ENCODE measurements around the gene CTNND1.
"Not testable (repeated sequence)": the region's sequence is repeated elsewhere in the genome, so short reads cannot be mapped to it uniquely, and the experiment has no call there.

Gene CTNND1, protein sequence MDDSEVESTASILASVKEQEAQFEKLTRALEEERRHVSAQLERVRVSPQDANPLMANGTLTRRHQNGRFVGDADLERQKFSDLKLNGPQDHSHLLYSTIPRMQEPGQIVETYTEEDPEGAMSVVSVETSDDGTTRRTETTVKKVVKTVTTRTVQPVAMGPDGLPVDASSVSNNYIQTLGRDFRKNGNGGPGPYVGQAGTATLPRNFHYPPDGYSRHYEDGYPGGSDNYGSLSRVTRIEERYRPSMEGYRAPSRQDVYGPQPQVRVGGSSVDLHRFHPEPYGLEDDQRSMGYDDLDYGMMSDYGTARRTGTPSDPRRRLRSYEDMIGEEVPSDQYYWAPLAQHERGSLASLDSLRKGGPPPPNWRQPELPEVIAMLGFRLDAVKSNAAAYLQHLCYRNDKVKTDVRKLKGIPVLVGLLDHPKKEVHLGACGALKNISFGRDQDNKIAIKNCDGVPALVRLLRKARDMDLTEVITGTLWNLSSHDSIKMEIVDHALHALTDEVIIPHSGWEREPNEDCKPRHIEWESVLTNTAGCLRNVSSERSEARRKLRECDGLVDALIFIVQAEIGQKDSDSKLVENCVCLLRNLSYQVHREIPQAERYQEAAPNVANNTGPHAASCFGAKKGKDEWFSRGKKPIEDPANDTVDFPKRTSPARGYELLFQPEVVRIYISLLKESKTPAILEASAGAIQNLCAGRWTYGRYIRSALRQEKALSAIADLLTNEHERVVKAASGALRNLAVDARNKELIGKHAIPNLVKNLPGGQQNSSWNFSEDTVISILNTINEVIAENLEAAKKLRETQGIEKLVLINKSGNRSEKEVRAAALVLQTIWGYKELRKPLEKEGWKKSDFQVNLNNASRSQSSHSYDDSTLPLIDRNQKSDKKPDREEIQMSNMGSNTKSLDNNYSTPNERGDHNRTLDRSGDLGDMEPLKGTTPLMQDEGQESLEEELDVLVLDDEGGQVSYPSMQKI

DNA sequence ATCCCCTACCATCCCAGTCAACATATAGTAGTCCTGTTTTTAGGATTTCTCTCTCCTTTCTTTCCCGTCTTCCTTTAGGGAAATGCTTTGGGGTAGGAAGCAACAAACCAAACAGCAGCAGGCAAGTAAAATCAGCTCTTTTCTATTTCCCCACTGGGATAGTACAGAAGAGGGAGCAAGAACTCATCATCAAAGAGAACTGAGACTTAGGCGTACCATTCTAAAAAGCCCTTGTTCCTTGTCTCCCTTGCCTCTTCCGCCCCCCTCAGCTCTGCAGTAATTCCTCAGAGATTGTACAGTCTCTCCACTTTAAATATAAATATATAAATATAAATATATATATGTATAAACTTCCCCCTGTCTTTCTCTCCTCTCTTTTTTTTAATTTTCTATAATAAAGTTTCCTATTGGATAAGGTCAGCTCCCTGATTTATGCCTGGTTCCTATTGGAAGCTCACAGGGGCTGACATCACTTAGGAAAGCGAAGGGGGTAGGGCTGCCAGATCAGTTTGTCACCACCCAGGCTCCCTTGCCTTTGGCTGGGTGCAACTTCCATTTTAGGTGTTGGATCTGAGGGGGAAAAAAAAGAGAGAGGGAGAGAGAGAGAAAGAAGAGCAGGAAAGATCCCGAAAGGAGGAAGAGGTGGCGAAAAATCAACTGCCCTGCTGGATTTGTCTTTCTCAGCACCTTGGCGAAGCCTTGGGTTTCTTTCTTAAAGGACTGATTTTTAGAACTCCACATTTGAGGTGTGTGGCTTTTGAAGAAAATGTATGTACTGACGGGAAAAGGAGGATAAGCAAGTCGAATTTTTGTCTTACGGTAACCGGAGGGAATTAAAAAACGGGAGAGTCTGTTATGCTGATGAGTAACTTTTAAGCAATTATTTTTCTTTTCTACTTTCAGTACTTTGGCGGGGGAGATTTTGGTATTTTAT is at the start of gene CTNND1:
CTNND1 (plus strand) TSS at position 502 of the 934 bp plus-strand sequence. CDS start 29,677 bp downstream, outside the sequence.
- DNase-seq (ENCODE audit: low read depth in 2 of 2): no peak

DNA sequence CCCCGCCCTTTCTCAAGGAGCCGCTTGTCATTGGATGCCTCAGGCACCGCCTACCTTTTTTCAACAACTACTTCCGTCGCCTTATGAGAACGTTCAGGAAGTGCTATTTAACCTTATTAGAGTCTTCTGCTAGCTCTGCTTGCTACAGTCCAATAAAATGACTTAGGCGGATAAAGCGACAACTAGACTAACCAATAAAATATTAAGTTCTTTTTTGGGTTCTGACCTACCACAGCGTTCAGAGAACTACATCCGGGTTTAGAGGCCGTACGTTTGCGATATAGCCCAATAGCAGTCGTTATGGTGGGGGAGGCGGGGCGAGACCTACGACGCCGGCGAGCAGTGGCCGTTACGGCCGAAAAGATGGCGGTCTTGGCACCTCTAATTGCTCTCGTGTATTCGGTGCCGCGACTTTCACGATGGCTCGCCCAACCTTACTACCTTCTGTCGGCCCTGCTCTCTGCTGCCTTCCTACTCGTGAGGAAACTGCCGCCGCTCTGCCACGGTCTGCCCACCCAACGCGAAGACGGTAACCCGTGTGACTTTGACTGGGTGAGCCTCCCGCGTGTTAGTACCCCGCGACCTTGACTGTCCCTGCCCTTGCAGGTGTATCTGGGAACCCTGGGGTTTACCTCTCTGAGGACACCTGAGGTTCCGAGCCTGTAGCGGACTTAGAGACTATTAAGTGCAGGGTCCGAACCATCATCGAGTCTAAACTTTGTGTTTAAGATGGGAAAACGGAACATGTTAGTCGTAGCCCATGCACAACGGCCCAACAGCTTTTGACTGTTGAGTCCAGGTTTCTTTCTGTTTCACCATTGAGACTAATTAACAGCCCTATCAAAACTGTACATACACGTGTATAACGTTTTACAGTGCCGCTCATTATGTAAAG is 49.1 kb upstream of the CTNND1 start, which contains the start of gene TMX2:
TMX2 (plus strand) TSS at position 338 of the 895 bp plus-strand sequence; CDS start at position 364, 26 bp downstream.
- DNase-seq (ENCODE audit: low read depth in 2 of 2): peak; percentile 80 to 85

DNA sequence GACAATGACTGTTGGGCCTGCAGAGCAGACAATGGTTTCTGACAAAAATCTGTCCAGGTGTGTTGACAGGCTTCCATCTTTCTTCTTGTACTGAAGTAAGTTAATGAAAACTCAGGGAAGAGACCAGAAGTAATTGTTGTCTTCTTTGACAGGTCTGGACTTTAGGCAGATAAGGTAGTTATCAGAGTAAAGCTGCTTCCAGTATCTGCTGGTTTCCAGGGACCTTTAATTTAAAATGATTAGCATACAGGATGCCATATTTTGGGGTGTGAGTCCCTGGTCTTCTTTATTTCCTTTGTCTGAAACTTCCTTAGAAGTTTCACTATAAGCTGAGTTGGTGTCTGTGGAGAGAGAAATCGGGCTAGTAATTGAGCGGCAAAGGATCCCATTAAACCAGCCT is 47.8 kb upstream of the CTNND1 start:
- no peak for DNase-seq (ENCODE audit: low read depth in 2 of 2)

DNA sequence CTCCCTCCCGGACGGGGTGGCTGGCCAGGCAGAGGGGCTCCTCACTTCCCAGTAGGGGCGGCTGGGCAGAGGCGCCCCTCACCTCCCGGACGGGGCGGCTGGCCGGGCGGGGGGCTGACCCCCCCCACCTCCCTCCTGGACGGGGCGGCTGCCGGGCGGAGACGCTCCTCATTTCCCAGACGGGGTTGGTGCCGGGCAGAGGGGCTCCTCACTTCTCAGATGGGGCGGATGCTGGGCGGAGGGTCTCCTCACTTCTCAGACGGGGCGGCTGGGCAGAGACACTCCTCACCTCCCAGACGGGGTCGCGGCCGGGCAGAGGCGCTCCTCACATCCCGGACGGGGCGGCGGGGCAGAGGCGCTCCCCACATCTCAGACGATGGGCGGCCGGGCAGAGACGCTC is 44.9 kb upstream of the CTNND1 start:
- not testable (repeated sequence) for DNase-seq (ENCODE audit: low read depth in 2 of 2)

DNA sequence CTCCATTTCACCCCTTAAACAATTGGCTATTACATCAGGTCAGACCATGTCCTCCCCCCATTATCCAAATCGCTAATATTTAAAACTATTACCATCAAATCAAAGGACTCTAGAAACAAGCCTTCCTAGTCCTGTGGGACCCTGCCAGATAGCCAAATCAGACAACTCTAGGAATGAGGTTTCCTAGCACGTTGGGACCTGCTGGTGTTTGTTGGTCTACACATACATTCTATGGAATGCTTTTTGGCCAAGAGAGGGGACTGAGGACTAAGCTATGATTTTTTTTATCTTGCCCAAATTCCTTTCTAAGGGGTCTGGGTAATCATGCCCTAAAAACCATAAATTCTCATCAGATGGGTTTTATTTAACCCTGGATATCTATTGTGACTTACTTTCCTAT is 34.4 kb upstream of the CTNND1 start:
- no peak for DNase-seq (ENCODE audit: low read depth in 2 of 2)

DNA sequence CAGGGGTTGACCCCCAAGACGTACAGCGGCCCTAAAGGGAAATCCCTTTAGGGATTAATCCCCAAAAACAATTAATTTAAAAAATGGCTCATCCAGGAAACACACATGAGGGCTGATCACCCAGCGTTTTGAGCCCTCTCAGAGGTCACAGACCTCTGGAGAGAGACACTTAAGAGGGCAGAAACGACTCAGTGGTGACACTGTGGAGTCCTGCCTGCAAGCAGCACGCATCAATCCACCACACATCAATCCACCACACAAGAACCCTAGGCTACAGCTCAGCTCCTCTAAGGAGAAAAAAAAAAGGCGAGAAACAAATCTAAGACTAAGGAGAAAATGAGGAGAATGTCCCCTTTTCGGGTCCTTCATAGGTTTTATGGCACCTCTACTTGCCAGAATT is 32.8 kb upstream of the CTNND1 start:
- no peak for DNase-seq (ENCODE audit: low read depth in 2 of 2)

DNA sequence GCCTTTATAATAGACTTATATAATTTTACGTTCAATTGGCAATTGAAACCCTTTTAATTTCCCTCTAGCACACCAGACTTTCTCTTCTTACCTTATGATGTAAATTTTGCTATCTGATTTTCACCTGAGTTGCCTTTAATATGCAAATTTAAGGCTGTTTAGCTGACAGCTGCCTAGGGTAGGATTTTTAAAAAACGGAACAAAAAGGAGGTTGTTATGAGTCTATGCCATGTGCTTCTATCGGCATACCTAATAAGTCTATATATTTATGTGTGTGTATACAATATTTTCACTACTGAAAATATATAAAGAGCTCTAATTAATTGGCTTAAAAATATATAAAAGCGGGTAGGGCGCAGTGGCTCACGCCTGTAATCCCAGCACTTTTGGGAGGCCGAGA is 32.1 kb upstream of the CTNND1 start:
- DNase-seq (ENCODE audit: low read depth in 2 of 2): no peak

DNA sequence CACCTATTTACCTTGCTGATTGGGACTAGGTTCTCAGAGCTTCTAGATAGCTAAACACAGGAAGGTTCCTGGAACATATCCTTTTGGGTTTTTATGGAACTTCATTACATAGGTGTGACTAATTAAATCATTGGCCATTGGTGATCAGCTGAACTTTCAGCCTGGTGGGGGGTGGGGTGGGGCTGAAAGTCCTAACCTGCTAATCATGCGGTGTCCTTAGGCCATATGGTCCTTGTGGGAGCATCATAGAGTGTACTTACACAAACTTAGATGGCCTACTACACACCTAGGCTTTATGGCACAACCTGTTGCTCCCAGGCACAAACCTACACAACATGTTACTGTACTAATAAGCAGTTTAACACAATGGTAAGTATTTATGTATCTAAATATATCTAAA is 28.9 kb upstream of the CTNND1 start:
- DNase-seq (ENCODE audit: low read depth in 2 of 2): no peak

DNA sequence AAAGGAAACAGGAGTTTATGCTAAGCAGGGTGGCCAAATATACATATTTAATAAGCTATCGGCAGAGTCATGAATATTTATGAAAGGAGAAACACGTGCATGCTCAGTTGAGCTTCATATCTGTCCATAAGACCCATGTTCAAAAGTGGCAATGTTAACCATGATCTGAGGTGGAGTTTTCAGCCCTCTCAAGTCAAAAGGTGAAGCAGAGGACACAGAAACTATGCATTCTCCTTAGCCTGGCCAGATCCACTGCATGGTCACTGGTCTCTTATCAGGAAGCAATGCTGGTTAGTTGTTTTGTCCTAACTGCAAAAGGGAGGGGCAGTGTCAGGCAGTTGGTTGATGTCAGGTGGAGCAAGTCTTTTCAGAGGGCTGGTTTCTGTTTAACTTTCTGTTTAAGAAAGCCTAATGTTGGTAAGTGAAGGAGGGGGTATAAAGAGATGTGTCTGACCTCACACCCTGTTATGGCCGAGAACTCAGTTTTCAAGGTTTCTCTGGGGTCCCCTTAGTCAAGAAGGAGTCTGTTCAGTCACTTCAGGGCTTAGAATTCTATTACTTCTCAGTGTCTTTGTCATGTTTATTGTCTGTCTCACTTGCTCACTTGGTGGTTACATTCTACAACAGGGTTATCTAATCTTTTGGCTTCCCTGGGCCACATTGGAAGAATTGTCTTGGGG is 25.8 kb upstream of the CTNND1 start:
- DNase-seq (ENCODE audit: low read depth in 2 of 2): no peak

DNA sequence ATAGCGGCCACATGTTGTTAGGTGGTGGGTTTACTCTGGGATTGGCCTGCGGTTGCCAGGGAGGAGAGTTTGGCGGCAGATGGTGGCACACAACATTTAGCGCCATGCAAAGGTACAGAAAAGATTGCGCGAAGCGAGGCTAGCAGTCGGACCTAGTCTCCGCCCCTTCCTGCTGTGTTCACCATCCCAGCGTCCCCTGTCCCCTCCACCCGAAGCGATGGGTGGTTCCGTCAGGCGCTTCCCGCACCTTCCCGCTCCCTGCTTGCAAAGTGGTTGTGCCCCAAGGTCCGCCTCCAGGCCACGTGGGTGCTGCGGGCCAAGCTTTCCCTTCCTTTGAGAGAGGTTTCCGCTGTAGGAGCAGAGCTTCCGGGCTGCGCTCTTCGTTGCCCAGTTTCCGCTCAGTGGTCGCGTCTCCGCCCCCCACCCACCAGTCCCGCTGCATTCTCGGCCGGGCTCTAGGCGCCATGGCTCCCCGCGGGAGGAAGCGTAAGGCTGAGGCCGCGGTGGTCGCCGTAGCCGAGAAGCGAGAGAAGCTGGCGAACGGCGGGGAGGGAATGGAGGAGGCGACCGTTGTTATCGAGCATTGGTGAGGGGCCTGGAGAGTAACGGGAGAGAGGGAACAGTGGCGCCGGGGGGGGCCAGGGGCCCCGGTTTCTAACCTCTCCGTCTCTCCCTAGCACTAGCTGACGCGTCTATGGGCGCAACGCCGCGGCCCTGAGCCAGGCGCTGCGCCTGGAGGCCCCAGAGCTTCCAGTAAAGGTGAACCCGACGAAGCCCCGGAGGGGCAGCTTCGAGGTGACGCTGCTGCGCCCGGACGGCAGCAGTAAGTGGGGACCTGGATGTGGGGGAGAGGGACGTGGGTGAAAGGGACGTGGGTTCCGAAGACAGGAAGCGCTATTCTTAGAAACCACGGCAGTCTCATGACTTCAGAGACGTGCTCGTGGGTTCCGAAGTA is 20.2 kb upstream of the CTNND1 start, which contains the start of gene SELENOH:
SELENOH (plus strand) TSS at position 360 of the 955 bp plus-strand sequence; CDS start at position 465, 105 bp downstream.
- peak; percentile 89 to 94 for DNase-seq (ENCODE audit: low read depth in 2 of 2)

DNA sequence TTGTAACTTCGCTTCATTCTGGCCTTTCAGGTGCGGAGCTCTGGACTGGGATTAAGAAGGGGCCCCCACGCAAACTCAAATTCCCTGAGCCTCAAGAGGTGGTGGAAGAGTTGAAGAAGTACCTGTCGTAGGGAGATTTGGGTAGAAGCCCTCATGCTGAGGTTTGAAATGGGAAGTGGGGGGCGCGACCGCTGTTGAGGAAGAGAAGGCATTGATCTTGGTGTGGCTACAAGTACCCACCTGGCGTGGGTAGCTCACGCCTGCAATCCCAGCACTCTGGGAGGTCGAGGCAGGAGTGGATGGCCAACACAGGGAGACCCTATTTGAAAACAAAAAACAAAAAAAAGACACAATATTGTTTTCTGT is 19.5 kb upstream of the CTNND1 start:
- DNase-seq (ENCODE audit: low read depth in 2 of 2): no peak

DNA sequence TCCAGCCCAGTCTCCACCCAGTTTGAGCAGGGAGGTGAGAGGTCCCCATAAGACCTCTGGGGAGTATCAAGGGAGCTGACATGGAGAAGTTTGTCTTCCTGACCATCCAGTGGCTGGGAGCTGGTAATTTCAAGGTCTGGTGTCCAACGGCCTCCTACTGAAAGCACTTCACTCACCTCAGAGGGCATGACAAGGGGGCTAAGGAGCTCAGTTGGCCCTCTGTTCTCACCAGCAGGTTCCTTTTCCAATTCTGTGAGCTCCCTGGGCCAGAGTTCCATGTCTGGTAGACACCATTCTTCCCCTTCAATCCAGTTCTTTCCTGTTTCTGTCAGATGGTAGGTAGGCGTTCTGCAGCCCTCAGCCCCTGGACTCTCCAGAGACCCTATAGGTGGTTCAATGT is 17.2 kb upstream of the CTNND1 start:
- no peak for DNase-seq (ENCODE audit: low read depth in 2 of 2)

DNA sequence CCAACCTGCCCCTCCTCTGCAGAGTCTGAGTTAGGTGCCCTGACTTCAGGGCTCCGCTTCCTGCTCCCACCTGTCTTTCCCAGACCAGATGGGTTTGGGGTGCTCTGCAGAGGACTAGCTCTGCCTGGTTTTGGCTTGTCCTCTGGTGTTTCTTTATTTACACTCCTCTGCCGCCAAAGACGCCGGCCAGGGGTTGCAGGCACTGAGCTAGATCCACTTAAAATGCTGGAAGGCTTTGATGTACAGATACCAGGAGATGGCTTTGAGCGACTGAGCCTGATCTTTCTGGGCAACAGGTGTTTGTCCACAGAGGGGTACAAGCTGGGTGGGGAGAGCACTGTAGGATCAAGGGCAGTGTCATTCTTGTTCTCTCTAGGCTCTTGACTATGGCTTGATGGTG is 16.4 kb upstream of the CTNND1 start:
- no peak for DNase-seq (ENCODE audit: low read depth in 2 of 2)

DNA sequence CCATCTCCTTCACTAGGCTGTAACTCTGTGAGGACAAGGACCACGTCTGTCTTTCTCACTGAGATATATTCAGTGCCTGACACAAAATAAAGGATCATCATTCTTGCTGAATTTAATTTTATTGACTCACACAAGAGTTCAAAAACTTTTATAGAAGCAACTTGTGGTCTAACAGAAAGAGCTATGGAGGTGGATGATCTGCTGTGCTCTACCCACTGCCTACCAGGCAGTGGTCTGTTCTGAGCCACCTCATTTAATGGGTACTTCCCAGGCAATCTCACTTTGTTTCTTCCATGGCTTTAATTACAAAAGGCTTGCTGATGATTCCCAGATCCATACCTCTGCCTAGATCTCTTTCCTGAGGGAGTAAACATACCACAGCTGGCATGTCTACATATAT is 14.7 kb upstream of the CTNND1 start:
- DNase-seq (ENCODE audit: low read depth in 2 of 2): no peak

DNA sequence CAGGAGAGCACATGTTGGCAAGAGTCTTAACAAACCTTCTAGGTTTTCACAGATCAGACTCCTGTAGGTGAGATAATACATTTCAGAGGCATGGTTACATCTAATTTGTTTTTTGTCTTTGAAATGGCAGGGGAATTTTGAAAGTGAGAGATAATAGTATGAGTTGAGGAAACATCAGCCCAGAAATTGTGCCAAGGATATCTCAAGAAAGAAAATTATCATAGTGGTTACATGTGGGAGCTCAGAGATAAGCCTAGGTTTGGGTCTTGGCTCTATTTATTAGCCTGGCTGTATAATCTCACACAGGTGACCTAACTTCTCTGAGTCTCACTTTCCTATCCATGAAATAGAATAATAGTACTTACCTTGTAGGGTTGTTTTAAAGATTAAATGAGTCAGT is 10.4 kb upstream of the CTNND1 start:
- DNase-seq (ENCODE audit: low read depth in 2 of 2): no peak

DNA sequence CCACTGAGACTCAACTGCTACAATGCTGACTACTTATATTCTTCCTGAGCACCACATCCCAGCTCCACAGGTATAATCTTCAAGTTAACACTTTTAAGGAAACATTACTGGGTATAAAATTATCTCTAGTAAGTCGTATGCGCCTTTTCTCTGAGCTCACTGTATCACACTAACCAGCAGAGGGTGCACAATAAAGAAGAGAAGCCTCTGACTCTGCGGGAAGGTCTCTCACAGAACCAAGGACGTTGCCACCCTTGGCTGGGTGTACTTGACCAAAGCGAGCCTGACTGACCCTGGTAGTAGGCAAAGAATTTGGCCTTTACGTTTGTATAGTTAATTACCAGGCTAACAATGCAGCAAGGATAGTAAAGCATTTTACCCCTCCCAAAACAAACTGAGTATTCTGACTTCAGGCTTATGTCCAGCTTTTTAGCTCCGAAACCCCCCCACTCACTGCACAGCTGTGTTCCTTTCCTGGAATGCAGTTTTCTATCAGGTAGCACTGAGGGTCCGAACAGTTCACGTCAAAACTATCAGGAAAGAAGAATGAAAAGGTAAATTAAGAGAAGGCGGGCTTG is 9.8 kb upstream of the CTNND1 start, which contains the start of gene BTBD18:
BTBD18 (minus strand) TSS at position 144 of the 578 bp plus-strand sequence. CDS start 631 bp downstream, outside the sequence.
- DNase-seq (ENCODE audit: low read depth in 2 of 2): no peak

DNA sequence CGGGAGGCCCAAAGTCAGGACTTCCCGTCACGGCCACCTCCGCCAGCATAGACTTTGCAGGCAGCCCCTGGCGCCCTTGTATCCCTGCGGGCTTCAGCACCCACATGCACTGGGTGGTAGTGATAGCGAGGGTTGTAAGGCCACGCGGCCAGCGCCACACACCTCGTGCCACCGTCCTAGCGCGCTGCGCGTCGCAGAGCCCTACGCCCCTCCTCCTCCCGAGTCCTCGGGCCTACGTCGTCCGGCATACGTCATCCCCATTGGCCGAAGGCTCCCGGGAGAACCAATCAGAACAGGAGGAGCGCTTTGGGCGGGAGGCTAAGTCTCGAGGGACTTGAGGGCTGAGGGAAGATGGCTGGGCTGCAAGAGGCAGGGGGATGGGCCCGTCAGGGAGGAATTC is 8.6 kb upstream of the CTNND1 start:
- DNase-seq (ENCODE audit: low read depth in 2 of 2): no peak

DNA sequence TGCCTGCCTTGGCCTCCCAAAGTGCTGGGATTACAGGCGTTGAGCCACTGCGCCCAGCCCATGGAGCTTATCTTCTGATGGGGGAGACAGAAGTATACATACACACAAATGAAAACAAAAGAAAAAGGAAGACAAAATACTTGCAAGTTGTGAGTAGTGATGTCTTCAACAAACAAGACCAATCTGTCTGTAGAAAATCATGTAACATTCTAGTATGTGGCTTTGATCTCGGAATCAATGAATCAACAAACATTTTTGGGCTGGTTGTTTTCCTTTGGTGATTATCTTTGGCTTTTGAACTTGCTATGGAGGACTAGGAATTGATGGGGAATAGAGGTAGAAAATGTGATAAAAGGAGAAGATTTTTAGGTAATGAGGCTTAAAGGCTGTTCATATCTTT is 3.4 kb upstream of the CTNND1 start:
- DNase-seq (ENCODE audit: low read depth in 2 of 2): no peak

All from stimulated activated CD8-positive, alpha-beta memory T cell treated with anti-CD3 and anti-CD28 coated beads, Interleukin-2, amount 100 ng/mL, for 48 hours (primary cell).